ENCODE measurements around the gene PPEF1.
"Not testable (repeated sequence)": the region's sequence is repeated elsewhere in the genome, so short reads cannot be mapped to it uniquely, and the experiment has no call there.

Gene PPEF1

DNA sequence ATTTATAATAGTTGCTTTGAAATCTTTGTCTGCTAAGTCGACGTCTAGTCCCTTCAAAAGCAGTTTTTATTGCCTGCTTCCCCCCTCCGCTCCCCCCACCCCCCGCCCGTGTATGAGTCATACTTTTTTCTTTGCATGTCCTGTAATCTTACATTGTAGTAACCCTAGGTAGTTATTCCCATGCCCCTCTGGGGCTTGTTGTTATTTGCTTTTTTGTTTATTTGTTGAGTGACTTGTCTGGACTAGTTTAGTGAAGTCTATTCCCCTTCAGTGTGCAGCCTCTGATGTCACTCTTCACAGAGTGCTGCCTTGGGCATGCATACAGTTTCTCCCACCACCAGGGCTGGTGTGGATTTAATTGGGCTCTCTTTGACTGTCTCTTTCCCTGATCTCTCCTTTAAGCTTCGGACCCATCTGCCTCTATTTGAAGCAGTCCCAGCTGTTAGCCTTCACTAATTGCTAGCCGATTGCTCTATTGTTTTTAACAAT is 86.2 kb downstream of the PPEF1 start:
- no peak for DNase-seq (ENCODE audit: low read depth in 1 of 2, low spot score in 1 of 2)

DNA sequence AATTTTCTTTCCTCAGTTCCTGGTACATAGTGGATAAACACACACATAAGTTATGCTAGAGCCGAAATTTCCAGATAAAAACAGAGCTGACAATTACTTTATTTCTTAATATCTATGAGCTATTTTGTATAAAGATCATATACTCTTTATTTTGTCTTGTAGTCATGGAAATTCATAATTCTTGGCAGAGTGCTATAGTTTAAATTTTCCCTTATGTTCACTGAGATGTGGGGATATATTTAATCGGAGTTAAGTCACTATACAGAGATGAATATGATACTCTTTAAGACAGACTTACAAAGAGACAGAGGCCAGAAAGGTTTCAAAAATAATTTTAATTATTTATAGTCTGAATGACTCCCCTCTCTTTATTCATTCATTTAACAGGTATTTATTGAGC is 89.7 kb downstream of the PPEF1 start:
- DNase-seq (ENCODE audit: low read depth in 1 of 2, low spot score in 1 of 2), result no peak

DNA sequence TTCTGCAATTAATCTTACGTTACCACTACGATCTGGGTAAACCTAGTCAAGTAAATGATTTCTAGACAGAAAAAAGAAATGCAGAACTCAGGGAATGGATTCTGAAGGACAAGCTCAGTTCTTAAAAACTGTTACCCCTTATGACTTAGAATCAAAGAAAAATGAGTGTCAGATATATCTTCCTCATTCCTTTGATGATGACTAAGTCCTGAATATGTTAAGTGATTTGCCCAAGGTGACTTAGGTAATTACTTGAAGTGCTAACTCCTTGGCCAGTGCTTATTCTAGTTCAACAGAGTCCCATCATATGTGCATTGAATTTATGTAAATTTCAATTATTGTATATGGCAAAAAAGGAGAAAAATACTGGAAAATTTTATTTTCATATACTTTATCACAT is 92.5 kb downstream of the PPEF1 start:
- DNase-seq (ENCODE audit: low read depth in 1 of 2, low spot score in 1 of 2), result no peak

DNA sequence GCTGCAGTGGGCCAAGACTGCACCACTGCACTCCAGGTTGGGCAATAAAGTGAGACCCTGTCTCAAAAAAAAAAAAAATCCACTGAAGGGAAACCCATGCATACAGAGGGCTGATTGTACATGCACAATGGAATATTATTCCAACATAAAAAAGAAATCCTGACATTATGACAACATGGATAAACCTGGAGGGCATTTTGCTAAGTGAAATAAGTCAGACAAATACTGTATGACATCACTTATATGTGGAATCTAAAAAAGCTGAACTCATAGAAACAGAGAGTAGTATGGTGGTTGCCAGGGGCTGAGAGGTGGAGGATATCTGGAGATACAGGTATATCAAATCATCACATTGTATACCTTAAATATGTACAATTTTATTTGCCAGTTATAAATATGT is 102.2 kb downstream of the PPEF1 start:
- no peak for DNase-seq (ENCODE audit: low read depth in 1 of 2, low spot score in 1 of 2)

DNA sequence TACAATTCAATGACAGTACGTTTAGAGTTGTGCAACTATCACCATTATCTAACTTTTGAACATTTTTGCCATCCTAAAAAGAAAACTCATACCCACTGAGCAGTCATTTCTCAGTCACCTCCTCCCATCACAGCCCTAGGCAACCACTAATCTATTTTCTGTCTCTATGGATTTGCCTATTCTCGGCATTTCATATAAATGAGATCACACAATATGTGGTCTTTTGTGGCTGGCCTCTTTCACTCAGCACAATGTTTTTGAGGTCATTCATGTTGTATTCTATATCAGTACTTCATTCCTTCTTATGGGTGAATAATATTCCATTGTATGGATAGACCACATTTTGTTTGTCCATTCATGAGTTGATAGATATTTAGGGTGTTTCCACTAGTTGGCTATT is 103.0 kb downstream of the PPEF1 start:
- DNase-seq (ENCODE audit: low read depth in 1 of 2, low spot score in 1 of 2), result no peak

DNA sequence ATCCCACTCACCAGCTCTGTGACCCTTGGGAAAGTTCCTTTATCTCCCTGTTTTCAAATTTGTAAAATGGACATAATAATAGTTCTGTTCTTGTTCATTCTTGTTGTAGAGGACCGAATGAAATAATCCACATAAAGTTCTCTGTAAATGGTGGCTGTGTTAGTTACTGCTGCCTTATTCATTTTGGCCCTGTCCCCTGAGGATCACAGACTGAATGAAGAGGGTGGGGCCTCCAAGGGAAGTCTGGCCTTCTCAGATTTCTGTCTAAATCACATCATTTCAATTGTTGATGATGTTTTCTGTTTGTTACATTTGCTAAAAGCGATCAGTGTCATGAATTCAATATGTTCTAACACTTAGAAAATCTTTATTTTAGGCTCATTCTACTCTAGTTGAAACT is 117.9 kb downstream of the PPEF1 start:
- no peak for DNase-seq (ENCODE audit: low read depth in 1 of 2, low spot score in 1 of 2)

DNA sequence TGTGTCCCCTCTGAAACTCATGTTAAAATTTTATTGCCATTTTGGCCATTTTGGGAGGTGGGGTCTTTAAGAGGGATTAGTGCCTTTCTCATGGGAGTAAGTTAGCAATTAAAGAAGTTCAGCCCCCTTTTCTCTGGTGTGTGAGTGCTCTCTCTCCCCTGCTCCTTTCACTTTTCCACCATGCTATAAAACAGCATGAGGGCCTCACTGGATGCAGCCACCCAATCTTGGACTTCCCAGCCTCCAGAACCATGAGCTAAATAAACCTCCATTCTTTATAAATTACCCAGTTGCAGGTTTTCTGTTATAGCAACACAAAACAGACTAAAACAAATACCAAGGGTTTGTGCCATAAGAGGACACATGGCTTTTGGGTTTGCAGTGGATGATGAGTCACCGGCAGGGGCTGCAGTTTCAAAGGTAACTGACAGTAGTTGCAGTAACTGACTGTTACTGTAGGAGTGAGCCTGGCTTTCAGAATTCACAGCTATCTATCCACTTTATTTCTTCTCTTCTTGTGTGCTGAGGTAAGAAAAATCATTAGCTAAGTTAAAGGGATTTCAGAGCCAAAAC is 121.5 kb downstream of the PPEF1 start:
- no peak for DNase-seq (ENCODE audit: low read depth in 1 of 2, low spot score in 1 of 2)

DNA sequence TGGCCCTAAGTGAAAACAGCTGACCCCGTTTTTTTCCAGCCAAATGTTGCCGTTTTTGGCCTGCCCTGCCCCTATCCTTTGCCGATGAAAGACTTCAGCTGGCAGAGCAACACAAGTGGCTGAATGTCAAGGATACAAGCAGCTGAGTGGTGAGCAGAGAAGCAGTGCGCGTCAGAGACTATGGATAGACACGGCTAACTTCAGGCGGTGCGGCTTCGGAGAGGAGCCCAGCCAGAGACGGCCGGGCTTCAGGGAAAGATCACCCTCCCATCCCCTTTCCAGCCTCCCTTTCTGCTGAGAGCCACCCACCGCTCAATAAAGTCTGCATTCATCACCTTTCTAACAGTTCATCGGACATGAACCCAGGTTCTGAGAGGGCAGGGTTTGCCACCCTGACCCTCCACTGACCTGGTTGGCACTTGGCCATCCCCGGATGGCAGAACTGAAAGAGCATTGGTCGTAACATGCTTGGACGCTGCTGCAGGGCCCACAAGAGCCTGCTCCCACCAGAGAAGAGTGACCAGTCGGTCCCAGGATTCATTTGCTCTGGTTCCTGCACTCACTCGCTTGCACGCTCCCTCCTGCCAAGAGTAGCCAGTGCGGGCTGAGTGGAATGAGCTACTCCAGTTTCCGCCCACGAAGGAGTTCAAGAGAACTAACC is 125.8 kb downstream of the PPEF1 start:
- DNase-seq (ENCODE audit: low read depth in 1 of 2, low spot score in 1 of 2), result no peak

DNA sequence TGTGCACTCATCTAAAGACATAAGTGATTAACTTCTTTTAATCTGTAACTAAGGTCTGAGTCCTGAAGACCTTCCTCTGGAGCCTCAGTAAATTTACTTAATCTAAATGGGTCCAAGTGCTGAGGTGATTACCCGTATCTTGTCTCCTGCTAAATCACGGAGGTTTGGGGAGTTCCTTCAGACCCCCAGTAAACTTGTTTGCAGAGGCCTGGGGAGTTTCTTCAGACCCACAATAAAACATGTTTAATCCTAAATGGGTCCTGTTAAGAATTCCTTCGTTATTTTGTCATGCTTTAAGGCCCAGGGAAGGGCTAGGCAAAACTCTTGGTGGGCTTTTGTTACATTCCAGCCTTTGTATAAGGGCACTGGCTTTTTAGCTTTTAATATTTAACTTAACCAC is 140.5 kb downstream of the PPEF1 start:
- not testable (repeated sequence) for DNase-seq (ENCODE audit: low read depth in 1 of 2, low spot score in 1 of 2)

DNA sequence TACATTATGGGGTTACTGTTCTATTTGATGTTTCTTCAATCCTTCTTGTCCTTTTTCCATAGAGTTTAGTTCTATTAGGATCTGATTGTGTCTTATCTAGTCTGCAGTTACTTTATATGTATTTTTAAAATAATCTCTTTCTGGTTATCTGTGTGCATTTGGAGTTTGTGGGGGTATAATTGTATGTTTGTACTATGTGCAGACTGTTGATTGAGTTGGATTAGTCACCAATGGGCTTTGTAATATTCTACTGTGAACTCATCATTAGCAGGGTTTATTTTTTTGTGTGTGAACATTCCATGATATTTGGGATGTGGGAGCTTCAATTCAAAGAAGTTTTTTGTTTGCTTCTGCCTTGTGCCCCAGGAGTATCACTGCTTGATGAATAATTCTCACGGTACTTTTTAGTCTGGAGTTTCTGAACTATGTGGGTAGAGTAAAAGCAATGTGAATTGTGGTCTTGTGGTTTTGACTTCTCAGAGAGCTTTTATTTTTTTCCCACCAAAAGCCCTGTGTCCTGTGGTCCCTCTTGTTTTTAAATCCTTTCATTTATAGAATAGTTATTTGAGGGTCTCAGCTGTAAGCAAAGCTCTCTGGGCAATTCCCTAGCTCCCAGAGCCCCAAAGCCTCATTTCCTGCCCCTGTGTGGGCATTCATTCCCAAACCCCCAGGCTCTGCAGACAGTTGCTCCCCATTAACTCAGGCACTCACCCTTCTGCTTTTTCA is 148.6 kb downstream of the PPEF1 start:
- DNase-seq (ENCODE audit: low read depth in 1 of 2, low spot score in 1 of 2), result no peak

DNA sequence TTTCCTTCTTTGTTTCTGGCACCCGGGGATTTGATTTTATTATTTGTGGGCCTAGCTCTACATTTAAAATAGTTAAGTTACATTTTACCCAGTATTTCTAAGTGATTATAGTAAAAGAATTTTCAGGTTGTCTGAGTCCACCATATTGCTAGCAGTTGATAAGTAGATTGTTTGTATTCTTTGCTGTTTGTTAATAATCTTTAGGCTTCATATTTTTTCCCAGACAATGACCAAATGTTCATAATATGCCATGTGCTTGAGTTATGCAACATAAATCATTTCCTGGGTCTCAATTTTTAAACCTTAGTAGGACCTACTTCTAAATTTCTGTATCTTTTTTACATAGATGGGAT is 149.2 kb downstream of the PPEF1 start:
- no peak for DNase-seq (ENCODE audit: low read depth in 1 of 2, low spot score in 1 of 2)

DNA sequence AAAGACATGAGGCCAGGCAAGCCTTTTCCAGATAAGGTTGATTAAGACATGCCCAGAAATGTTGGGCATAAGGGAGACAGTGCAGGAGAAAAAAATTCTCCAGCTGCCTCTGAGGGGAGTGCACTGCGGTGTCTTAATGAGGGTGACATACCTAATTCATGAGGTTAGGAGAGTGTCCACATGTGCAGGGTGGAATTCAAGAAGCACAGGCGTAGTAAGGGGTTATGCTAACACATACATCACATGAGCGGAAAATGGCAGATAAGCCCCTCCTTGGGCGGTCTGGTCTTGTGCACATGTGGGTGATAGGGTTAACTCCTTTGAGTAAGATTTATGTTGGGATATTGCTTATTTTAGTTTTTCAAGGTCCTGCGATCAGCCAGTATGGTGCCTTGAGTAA is 154.1 kb downstream of the PPEF1 start:
- DNase-seq (ENCODE audit: low read depth in 1 of 2, low spot score in 1 of 2), result no peak

DNA sequence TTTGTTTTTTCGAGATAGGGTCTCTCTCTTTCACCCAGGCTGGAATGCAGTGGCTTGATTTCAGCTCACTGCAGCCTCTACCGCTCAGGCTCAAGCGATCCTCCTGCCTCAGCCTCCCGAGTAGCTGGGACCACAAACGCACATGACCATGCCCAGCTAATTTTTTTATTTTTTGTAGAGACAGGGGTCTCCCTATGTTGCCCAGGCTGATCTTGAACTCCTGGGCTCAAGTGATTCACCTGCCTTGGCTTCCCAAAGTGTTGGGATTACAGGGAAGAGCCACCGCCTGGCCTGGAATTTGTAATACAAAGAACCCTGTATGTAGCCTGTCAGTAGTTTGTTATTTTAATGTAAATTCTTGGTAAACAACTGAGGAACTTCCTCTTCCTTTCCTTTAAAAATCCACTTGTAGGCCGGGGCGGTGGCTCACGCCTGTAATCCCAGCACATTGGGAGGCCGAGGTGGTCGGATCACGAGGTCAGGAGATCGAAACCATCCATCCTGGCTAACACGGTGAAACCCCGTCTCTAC is 157.0 kb downstream of the PPEF1 start:
- DNase-seq (ENCODE audit: low read depth in 1 of 2, low spot score in 1 of 2), result no peak

DNA sequence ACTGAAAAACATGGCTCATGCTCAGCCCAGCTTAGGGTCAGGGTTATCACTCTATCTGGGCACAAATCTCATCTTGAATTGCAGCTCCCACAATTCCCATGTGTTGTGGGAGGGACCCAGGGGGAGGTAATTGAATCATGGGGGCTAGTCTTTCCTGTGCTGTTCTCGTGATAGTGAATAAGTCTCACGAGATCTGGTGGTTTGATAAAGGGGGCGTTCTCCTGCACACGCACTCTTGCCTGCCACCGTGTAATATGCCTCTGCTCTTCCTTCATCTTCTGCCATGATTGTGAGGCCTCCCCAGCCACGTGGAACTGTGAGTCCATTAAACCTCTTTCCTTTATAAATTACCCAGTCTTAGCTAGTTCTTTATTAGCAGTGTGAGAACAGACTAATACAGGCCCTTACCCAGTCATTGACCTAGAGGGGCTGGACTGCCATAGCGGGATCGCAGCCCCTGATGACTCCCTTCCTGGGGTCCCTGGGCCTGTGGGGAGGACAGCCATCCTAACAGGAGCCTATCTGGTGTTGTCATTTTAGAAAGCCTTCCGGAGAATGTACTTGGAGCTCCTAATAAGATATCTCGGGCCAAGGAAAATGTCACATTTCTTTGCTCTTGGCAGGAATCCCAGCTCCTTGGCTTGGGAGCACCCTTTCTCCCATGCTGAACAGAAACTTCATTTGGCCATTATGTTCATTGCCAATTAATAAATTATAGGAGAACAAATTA is 163.9 kb downstream of the PPEF1 start:
- DNase-seq (ENCODE audit: low read depth in 1 of 2, low spot score in 1 of 2), result no peak

DNA sequence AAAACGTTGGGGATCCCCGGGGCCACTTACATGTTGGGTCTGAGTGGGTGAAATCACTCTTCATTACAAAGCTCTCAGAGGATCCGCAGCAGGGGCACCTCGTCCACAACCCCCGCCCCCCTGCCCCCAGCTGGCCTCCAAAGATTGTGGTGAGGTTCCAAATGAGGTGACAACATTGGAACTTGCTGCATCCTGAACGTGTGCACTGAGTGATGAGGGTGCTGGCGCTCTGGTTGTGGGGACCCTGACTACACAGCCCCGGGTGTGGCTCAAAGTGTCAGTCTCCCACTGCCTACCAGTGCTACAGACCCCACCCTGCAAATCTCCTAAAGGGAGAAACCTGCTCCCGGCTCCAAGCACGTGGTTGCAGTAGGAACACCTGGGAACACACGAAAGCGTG is 164.5 kb downstream of the PPEF1 start:
- no peak for DNase-seq (ENCODE audit: low read depth in 1 of 2, low spot score in 1 of 2)

DNA sequence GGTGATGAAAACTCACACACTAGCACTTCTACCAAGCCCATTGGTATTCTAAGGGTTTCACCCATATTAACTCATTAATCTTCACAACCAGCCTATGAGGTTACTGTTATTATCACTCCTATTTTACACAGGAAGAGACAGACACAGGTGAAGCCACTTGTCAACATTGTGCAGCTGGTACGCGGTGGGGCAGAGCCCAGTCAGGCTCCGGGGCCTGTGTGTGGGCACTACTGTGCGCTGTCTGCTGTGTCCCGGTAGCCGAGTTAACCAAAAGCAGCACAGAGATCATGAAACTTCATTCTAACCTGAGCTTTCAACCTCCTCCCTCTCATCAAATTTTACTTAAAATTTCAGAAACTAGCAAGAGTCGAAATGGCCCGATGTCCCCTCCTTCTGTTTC is 165.2 kb downstream of the PPEF1 start:
- DNase-seq (ENCODE audit: low read depth in 1 of 2, low spot score in 1 of 2), result no peak

DNA sequence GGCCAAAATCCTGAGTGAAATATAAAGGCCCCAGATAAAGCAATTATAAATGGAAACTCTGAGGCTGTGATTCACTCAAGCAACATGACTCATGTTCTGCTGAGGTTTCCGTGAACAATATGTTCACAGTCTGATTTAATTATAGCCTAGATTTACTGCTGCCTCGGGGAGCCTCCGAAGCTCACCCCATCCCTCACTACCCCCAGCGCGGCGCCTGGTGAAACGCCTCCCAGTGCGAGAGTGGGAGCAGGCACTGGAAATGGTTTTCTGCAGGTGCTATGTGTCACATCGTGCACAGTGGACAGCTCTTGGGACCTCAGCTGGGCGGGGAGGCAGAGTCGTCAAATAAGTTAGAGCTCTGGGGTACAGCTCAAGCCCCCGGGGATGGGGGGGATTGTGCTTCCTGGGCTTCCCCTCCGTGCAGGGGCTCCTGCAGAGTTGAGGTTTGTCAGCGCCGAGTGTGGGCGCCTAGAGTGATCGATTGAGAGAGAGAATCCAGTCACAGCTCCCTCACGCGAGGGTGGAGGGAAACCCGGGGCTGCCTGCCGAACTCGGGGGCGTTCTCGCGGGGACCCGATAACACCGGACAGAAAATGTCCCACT is 165.8 kb downstream of the PPEF1 start:
- DNase-seq (ENCODE audit: low read depth in 1 of 2, low spot score in 1 of 2), result no peak

DNA sequence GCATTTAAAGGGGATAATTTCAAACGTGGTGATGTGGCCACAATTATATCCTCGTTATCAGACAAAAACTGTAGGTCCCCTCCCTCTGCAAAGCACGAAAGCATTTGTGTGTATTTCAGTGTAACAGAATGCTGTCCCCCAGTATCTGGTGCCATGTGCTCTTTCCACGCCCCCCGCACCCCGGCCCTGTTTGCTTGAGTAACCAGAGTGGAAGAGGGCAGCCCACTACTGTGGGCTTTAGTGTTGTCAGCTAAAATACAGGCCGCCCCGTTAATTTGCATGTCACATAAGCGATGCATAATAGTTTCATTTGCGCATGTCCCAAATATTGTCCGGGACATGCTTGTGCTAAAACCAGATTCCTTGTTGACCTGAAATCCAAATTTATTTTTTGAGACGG is 166.4 kb downstream of the PPEF1 start:
- no peak for DNase-seq (ENCODE audit: low read depth in 1 of 2, low spot score in 1 of 2)

DNA sequence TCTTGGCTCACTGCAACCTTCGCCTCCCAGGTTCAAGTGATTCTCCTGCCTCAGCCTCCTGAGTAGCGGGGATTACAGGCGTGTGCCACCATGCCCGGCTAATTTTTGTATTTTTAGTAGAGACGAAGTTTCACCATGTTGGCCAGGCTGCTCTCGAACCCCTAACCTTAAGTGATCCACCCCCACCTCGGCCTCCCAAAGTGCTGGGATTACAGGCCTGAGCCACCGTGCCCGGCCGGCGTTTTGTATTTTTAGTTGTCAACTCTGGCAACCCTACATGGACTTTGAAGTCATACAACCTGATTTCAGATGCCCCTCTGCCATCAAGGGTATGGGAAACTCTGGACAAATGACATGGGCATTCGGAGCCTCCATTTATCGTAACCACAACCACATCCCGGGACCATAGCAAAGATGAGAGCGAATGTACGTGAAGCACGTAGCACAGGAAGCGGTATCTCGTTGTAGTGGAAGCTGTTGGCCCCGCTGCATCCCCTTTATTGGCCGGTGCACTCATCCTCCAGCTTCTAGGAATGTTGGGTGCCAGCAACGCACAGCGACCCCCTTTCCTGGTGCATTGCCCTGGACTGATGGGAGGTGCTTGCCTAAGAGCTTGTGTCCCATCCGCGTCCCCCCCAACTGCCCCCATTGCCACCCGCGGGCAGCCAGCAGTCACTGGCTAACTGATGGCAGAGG is 167.3 kb downstream of the PPEF1 start:
- no peak for DNase-seq (ENCODE audit: low read depth in 1 of 2, low spot score in 1 of 2)

DNA sequence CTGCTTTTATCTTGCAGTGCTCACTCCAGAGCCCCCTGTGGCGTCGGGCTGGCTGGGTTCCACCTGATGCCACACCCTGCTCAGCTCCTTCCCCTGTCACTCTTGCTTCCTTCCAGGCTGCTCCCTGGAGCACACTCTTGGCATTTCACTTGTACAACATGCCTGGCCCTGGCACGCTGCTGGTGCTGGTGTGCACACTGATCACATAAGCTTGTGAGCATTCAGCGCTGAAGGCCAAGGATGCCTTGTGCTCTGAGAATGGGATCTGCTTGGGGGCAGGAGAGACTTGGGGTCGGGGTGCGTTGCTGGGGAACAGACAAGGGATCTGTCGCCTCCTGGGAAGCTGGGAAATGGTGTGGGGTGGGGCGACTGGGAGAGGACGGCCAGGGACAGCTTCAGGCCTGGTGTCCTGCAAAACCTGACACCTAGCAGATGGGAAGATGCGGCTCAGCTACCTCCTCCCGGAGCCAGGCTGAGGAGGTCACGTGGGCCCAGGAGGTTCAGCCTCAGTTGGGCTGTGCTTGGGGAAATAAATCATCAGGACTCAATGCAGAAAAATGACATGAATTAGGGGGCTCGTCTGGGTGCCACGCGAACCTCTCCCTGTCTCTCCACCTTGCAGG is 167.9 kb downstream of the PPEF1 start:
- no peak for DNase-seq (ENCODE audit: low read depth in 1 of 2, low spot score in 1 of 2)

Measured in activated CD4-positive, alpha-beta T cell treated with anti-CD3 and anti-CD28 coated beads, Interleukin-2, amount 50 U/mL, for 24 hours (primary cell).